AG09309 (cell line): ENCODE measurements around the gene MYO6.

ENCODE experiments used
- DNase-seq: peaks from one replicate; pipeline ENCODE4 v3.0.0-alpha.2; 2010; ENCODE audit warnings: low read depth
- H3K4me3 ChIP-seq: 2 replicates; pipeline ENCODE4 v1.5.1; 2011; ENCODE audit warnings: mild to moderate bottlenecking, low read depth, low read length, moderate library complexity; ENCODE audit not compliant: control insufficient read depth
- TF ChIP-seq, protein P1 (sequence below): IDR thresholded peaks from 2 replicates; pipeline ENCODE4 v1.5.1; 2011; ENCODE audit warnings: mild to moderate bottlenecking, low read depth, low read length, inconsistent platforms; ENCODE audit not compliant: insufficient read depth, control insufficient read depth; ENCODE audit errors: missing control alignments

The MYO6 gene

GRCh38 chr6:75761489-75761888 is 12.4 kb downstream of the MYO6 start:
- TF ChIP-seq, protein P1, sequence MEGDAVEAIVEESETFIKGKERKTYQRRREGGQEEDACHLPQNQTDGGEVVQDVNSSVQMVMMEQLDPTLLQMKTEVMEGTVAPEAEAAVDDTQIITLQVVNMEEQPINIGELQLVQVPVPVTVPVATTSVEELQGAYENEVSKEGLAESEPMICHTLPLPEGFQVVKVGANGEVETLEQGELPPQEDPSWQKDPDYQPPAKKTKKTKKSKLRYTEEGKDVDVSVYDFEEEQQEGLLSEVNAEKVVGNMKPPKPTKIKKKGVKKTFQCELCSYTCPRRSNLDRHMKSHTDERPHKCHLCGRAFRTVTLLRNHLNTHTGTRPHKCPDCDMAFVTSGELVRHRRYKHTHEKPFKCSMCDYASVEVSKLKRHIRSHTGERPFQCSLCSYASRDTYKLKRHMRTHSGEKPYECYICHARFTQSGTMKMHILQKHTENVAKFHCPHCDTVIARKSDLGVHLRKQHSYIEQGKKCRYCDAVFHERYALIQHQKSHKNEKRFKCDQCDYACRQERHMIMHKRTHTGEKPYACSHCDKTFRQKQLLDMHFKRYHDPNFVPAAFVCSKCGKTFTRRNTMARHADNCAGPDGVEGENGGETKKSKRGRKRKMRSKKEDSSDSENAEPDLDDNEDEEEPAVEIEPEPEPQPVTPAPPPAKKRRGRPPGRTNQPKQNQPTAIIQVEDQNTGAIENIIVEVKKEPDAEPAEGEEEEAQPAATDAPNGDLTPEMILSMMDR: no peak
- DNase-seq: no peak
- H3K4me3 ChIP-seq: no peak overlapping the region

DNA sequence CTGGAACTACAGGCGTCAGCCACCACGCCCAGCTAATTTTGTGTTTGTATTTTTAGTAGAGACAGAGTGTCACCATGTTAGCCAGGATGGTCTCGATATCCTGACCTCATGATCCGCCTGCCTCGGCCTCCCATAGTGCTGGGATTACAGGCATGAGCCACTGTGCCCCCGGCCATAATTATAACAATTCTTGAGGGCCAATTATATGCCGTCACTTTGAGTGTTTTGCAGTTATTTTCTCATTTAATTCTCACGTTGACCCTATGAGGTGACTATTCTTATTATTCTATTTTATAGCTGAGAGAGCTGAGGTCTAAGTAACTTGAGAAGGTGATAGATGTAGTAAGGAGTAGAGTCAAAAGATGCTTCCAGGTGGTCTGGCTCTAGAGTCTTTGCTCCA is 13.0 kb downstream of the MYO6 start:
- TF ChIP-seq, protein P1: no peak
- H3K4me3 ChIP-seq: no peak overlapping the region
- no peak for DNase-seq

DNA sequence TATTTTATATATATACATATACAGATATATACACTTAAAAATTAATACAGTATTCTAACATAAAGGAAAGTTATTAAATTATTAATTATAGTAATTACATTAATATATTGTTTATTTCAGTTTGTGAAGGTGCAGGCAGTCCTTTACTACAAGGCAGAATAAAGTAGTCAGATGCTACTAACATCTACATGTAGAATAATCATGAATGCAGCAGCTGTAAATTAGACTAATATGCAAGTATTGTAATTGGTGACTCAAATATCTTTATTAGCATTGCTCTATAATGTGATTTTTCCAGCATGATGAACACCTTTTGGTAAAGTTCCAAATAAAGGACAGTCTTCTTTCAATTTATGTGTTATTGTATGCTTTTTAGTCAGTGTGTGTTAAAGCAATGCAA is 17.3 kb downstream of the MYO6 start:
- TF ChIP-seq, protein P1: no peak
- H3K4me3 ChIP-seq: no peak overlapping the region
- no peak for DNase-seq

DNA sequence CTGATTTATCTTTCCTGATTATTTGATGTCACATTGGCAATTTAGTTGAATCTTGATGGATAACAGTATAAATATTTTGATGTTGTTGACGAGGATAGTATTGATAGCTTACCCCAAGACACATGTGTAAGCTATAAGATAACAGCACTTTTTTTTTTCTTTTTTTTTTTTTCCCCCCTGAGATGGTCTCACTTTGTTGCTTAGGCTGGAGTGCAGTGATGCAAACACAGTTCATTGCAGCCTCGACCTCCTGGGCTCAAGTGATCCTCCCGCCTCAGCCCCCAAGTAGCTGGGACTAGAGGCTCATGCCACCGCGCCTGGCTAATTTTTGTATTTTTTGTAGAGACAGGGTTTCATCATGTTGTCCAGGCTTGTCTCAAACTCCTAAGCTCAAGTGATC is 21.8 kb downstream of the MYO6 start:
- no peak overlapping the region for H3K4me3 ChIP-seq
- no peak for DNase-seq
- TF ChIP-seq, protein P1: no peak

GRCh38 chr6:75775219-75775618 is 26.2 kb downstream of the MYO6 start:
- no peak overlapping the region for H3K4me3 ChIP-seq
- TF ChIP-seq, protein P1: no peak
- DNase-seq: no peak

- TF ChIP-seq, protein P1: no peak
- no peak for DNase-seq
- no peak overlapping the region for H3K4me3 ChIP-seq
Measured at GRCh38 chr6:75776461-75776860, 27.4 kb downstream of the MYO6 start.

DNA sequence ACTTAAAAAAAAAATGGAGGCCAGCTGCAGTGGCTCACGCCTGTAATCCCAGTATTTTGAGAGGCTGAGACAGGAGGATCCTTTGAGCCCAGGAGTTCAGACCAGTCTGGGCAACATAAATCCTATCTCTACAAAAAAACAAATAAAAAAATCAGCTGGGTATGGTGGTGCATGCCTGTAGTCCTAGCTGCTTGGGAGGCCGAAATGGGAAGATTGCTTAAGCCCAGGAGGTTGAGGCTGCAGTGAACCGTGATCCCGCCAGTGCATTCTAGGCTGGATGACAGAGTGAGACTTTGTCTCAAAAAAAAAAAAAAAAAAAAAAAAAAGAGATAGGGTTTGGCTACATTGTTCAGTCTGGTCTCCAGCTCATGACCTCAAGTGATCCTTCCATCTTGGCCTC is 29.7 kb downstream of the MYO6 start:
- TF ChIP-seq, protein P1: no peak
- DNase-seq: no peak
- H3K4me3 ChIP-seq: no peak overlapping the region
